ENCODE data around the gene KREMEN2.

- TF ChIP-seq CTCF (IDR thresholded peaks at IDR 0.05) (no peak), POLR2A (IDR thresholded peaks at IDR 0.05) (no peak), POLR2AphosphoS5 (IDR thresholded peaks at IDR 0.05) (no peak)
Observed at GRCh38 chr16:3012246-3012645, 48.2 kb downstream of the KREMEN2 start.

Data from prostate gland (tissue), 2 donors.